GM21786 (cell line): ENCODE data around the gene WASF3.

ENCODE experiments used
- ATAC-seq: cut with Tn5 transposase; IDR thresholded peaks from one replicate; pipeline ENCODE4 v1.9.1; 2021; ENCODE audit not compliant: unreplicated experiment

The WASF3 gene, protein sequence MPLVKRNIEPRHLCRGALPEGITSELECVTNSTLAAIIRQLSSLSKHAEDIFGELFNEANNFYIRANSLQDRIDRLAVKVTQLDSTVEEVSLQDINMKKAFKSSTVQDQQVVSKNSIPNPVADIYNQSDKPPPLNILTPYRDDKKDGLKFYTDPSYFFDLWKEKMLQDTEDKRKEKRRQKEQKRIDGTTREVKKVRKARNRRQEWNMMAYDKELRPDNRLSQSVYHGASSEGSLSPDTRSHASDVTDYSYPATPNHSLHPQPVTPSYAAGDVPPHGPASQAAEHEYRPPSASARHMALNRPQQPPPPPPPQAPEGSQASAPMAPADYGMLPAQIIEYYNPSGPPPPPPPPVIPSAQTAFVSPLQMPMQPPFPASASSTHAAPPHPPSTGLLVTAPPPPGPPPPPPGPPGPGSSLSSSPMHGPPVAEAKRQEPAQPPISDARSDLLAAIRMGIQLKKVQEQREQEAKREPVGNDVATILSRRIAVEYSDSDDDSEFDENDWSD

DNA sequence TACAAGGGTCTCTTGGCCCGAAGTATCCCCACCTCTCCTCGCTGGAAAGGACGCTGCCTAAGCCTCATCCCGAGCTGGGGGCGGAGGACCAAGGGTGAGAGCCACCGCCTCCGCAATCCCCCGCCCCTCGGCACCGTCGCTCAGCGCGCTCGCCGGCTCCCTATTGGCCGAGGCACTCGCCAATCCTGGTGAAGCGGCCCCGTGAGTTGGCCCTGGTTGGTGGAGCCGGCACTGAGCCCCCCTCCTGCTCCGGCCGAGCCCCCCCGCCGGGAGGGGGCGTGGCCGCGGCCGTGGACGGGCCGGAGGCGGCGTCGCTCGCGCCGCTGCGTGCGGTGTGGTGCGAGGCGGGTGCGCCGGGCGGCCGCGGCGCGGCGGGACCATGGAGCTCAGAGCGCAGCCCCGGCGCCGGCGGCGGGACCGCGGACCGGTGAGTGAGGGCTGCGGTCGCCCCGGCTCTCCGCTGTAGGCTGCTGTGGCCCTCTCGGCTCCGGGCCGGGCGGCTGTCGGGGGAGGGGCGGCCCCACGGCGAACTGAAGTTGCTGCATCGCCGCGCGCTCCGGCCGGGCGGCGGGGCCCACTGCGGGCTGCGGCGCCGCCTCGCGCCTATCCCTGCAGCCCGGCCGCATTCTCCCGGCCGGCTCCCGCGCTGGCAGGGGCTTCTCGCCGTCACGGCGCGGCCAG is at the start of gene WASF3:
Gene WASF3, plus strand, starts transcription at position 291 of the 681 bp plus-strand sequence. CDS start 84,588 bp downstream, outside the sequence.
- ATAC-seq, result peak; percentile 98

- no peak for ATAC-seq
Observed at GRCh38 chr13:26508885-26509284, 48.6 kb upstream of the WASF3 start.

DNA sequence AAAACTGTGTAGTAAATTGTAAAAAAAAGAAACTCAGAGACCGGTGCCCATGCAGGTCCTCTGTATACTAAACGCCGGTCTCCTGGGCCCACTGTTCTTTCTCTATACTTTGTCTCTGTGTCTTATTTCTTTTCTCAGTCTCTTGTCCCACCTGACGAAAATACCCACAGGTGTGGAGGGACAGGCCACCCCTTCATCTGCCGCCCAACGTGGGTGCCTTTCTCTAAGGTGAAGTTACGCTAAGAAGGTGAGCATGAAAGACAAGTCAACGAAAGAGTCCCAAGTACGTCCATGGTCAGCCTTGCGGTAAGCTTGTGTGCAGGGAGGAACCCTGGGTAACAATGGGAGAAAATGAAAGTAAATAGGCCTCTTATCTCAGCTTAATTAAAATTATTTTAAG is 48.0 kb upstream of the WASF3 start:
- ATAC-seq, result no peak

DNA sequence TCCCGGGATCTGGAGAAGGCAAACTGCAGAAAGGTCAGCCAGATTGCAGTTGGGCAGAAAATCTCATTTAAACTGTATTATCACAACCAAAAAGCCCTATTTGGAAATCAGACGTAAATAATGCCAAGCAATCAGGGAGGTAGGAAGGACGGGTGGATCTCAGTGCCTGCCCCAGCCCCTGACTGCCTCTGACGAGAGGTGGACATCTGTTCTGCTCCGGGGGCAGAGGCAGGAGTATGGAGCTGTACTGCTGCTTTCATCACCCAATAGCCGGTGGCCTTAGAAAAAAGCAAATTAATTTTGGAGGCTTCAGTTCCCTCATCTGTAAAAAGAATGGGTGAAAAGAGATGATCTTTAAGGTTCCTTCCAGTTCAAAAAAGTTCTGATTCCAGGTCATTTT is 43.6 kb upstream of the WASF3 start:
- no peak for ATAC-seq

GRCh38 chr13:26515721-26516120 is 41.8 kb upstream of the WASF3 start:
- ATAC-seq, result no peak

DNA sequence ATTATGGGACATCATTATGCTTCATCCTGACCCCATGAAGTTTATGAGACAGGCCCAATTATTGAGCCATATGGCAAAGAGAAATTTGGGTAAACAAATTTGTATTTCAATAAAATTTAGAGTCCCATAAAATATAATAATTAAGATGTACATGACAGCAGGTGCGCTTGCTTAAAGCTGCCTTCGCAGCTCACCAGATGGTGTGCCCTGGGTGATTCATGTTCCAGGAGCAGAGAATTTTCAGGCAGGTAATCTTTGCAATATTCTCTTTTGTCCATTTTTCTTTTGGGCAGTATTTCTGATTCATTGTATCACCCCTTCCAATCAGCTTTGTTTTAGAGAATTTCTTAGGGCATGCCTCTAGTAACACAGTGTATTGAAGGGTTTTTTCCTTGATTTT is 39.5 kb upstream of the WASF3 start:
- ATAC-seq, result no peak

GRCh38 chr13:26518451-26518959 is 39.0 kb upstream of the WASF3 start:
- ATAC-seq, result no peak

- no peak for ATAC-seq
Observed at GRCh38 chr13:26522571-26522970, 34.9 kb upstream of the WASF3 start.

GRCh38 chr13:26523007-26523406 is 34.5 kb upstream of the WASF3 start:
- ATAC-seq, result no peak

- ATAC-seq, result no peak
Observed at GRCh38 chr13:26525528-26525927, 32.0 kb upstream of the WASF3 start.

DNA sequence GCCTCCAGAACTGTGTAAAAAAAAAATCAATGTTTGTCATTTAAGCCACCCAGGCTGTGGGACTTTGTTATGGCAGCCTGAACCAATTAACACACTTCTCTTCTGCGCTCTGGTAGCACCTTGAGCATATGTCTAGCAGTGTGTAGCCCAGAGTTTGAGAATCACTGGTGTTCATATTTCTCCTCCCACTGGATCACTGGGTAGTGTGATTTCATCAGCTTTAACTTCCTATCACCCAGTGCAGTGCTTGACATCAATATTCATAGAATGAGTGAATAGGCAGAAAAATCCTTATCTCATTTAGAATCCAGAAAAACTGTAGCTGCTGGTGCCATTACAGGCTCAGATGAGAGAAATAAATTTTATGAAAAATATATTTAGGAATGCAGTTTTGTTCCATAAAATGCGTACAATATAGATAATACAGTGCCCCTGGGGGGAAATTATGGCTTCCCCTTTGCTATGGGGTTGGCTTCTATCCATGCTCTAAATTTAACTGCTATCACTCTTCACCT is 30.7 kb upstream of the WASF3 start:
- ATAC-seq, result no peak

DNA sequence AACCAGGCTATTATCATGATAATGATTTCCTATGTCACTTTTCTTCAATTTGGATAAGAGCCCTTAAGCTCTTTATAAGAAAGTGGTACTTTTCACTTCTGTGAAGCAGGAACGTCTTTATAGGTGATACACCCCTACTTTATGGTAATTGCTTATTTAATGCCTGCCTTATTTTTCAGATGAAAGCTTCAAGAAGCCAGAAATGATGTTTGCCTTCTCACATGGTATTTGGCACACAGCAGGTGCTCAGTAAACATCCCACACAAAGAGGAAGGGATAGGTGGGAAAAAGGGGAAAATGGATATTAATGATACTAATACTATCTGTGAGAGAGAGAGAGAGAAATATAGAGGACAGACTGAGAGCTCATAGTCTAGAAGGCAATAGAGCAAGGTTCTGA is 29.0 kb upstream of the WASF3 start:
- ATAC-seq, result no peak

DNA sequence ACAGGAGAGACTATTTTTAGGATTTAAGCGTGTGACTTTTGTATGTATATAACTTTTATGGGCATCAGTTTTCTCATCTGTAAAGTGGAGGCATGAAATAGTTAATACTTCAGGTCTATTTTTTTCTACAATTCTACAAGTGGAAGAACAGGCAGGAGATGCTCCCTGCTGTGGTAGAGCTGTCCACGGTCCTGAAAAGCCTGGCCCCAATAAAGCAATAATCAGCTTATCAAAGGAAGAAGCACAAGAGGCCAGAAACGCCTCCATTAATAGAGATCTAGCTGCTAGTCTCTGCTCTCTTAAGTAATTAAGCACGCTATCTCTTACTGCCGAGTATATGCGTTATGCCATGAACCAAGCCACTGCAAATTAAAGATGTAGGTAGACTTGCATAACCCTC is 28.0 kb upstream of the WASF3 start:
- no peak for ATAC-seq

DNA sequence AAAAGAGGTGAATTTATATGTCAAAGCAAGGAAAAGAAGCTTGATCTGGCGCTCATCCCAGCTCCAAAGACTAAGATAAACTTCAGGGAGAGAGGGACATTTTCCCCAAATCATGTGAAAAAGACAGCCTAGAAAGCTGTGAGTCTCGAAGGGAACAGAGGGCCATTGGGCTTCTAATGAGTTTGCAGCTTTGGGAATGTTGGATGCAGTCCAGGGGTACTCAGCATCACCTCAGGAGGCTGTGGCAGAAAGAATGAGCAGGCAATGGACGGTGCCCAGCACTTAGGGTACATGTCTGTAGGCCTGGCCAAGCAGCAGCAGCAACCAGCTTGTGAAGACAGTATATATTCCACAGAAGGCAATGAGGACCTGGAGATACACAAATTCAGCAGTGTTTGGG is 25.7 kb upstream of the WASF3 start:
- ATAC-seq, result no peak

DNA sequence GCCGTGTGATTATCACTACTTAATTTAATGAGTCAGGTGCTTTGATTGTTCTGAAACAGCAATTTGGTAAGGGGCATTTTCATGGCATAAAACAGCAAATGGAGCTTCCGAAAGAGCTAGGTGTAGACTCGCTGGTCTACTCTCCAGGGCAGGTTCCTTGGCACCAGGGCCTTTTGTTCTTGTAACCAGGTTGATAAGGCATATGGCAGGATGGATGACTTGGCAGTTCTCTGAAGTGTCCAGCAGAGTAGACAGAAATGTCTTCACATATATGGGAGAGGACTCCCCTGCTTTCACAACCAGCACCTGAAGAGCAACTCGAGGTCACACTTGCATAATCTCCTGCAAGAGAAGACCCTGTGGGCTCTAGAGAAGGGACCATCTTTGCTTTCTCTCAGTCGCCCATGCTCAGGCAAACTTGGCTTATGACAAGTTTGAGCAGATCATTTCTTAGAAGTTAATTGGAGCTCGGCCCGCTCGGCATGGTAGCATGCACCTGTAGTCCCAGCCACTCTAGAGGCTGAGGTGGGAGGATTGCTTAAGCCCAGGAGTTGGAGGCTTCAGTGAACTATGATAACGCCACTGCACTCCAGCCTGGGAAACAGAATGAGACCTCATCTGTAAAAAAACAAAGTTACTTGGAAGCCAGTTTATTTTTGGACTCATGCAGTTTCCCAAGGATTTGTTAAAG is 23.3 kb upstream of the WASF3 start:
- no peak for ATAC-seq

- no peak for ATAC-seq
Observed at GRCh38 chr13:26538363-26539317, 18.8 kb upstream of the WASF3 start.

GRCh38 chr13:26539738-26540292 is 17.7 kb upstream of the WASF3 start:
- ATAC-seq, result no peak

- ATAC-seq, result no peak
Observed at GRCh38 chr13:26540334-26540733, 17.1 kb upstream of the WASF3 start.

DNA sequence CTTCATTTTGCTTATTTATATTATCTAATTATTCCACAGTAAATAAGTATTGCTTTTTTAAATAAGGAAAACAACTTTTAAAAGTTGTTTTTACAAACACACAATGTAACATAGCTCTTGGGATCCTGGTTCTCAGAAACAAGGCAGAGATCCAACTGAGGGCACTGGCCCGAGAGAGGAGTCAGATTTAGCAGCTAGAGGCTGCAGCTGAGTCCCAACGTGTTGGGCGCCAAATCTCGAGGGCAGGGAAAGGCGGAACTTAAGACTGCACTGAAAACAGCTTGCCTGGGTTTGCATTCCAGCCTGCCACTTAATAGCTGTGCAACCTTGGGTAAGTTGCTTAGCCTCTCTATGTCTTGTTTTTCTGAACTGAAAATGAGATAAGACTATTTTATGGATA is 16.4 kb upstream of the WASF3 start:
- no peak for ATAC-seq
